SKM-1 (cell line): ENCODE results near the gene APLP2.
A peak's percentile ranks its signal among the peaks of the same experiment; 100 is the strongest.
"Not testable (repeated sequence)": the region's sequence is repeated elsewhere in the genome, so short reads cannot be mapped to it uniquely, and the experiment has no call there.

Source experiments
- DNase-seq: peaks from one replicate; lab custom pipeline; 2025; ENCODE audit not compliant: unreplicated experiment; lab: John Stamatoyannopoulos, UW

APLP2 gene

DNA sequence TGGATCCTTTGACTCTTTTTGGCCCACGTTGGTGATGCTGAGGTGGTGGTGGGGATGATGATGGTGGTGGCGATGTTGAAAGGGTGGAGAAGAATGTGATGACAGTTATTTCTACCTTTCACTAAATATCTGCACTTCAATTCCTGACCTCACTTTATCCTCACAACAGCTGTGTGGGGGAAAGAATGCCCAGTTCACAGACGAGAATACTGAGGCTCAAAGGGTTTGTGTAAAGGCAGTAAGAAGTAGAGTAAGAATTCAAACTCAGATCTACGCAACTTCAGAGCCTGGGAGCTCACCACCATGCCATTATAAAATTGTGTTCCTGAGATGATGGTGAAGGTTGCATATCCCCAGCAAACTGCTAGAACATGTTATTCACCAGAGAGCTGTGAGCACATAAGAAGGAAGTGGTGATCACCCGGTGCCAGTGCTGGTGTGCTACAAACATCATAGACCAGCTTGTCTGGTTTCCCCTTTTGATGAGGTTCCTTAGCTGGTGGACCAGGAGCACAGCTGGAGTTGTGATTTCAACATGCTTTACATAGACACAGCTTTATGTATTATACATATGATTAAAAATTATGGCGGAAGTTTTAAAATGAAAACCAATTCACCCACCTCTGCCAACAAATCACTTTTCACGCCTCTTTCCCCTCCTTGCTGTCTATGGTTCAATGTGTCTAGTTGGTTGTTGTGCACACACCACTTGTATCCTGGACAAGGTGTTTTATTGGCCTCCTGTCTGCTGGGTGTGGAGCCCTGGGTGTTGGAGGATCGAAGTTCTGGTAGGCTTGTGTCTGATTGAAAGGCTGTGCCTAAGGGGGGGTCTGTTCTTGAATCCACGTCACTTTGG, 96.1 kb downstream of the APLP2 start:
- peak; percentile 67 for DNase-seq

DNA sequence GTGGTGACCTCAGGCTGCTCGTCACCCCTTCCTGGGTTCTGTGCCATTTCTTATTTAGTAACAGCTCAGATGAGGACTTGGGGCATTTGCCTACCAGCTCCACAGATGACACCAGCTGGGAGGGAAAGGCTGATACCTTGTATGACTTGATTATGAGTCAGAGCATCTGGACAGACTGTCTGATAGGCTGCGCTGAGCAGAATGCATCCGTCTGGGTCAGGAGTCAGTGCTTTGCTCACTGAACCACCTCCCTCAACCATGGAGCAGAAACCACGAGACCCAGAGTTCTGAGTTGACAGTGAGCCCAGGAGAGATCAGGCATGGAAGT, 96.7 kb downstream of the APLP2 start:
- no peak for DNase-seq

DNA sequence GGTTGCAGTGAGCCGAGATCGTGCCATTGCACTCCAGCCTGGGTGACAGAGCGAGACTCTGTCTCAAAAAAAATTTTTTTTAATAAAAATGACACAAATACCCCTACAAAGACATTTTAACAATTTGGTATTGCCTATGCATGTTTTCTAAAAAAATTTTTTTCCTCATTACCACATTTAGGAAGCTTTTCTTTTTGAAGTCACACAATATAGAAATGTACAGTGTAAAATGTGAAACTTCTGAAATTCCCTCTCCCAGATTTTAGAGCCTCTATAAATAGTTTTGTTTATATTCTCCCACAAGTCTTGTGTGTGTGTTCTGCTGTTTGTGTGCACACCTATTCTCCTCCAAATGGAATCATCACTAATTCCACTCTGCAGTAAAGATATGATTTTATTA, 97.5 kb downstream of the APLP2 start:
- no peak for DNase-seq

DNA sequence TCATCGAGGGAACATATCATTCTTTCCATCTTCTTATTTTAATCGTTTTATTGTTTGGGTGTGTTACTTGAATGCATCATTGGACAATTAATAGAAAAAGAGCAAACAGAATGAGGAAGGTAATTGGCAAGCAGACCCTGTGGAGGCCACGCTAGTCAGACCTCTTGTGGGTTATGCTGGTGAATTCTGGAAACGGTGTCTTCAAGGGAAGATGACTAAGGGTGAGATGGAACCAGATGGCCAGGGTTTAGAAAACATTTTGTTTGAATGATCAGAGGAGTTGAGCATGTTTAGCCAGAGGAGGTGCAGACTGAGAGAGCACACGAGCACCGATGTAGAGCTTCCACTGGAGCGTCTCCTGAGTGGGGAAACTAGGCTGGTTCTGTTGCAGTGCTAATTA, 98.4 kb downstream of the APLP2 start:
- no peak for DNase-seq

DNA sequence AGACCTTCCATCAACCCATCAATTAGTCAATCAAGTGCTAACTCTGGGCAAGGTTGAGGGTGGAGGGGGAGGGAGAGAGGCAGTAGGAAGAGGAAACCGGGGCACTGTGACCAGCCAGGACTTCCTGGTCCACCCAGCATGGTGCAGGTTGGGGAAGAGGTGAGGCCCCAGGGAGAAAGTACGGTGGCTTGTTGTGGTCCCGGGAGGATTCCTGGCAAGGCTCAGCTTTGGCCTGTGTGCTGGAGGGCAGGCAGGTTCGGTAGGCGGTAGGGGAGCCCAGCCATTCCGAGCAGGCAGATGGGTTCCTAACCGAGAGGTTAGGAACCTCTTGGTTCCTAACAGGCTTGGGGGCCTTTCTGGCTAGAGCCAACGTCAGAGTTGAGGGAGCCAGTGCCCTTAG, 100.7 kb downstream of the APLP2 start:
- DNase-seq, result no peak

DNA sequence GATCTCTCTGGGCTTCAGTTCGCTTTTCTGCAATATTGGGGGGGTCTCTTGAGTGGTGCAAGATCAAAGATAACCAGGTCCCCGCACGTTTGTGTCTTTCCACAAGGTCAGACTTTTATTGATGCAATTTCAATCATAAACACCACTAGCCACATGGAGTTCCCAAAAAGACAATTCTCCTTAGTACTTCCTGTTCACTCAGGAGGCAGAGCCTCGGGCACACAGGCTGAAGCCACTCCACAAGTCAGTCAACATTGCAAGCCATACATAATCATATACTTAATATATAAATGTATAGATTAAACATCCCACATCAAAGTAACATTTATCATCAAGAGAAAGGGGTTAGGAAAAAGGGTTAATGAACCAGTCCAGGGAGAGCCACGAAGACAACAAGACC, 101.8 kb downstream of the APLP2 start:
- no peak for DNase-seq

DNA sequence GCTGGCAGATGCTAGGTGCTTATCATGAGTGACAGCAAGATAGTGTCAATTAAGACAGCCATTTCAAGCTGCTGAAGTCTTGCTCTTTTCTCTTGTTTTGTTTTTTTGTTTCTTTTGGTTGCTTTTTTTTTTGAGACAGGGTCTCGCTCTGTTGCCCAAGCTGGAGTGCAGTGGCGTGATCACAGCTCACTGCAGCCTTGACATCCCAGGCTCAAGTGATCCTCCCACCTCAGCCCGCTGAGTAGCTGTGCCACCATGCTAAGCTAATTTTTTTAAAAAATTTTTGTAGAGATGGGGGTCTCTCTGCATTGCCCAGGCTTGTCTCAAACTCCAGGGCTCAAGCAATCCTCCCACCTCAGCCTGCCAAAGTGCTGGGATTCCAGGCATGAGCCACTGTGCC, 102.3 kb downstream of the APLP2 start:
- DNase-seq, result not testable (repeated sequence)

DNA sequence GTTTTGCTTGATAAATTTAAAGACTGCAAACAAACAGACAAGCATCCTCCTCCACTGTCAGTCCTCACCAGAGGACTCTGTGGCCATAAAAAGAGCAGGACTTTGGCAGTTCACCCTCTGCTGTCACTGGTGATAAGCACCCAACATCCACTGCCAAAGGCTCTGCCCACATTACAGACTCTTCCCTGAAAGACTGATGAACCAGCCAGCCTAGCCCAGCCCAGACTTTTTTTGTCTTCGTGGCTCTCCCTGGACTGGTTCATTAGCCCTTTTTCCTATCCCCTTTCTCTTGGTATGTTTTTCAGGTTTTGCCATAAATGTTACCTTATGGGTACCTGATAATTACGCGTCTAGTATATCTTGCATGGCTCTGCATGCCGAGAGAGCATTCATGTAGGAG, 104.9 kb downstream of the APLP2 start:
- no peak for DNase-seq

DNA sequence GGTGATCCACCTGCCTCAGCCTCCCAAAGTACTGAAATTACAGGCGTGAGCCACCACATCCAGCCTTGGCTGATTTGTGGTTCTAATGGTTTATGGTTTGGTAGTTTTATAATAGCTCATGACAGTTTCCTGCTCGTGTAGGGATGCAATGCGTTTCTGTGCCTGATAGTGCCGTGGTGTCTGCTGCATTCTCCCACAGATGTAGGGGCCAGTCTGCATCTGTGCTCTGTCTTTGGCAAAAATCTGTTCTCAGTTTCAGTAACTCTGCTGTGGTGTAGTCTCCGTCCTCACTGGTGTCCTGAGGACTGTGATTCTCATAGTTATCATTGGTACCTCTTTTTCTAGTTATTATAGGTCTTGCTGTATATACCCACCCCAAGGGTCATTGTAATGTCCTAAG, 106.2 kb downstream of the APLP2 start:
- no peak for DNase-seq

DNA sequence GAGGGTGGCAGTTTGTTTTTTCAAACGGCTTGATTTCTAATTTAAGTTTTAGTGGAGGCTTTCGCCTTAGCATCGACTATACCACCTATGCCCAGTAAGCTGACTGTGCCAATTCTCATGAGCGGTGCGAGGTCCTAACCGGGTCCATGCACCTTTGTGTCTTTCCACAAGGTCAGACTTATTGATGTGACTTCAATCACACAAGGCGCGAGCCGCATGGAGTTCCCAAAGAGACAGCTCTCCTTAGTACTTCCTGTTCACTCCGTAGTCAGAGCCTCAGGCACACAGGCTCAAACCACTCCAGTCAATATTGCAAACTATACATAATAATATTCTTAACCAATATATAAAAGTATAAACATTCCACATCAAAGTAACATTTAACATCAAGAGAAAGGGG, 108.1 kb downstream of the APLP2 start:
- DNase-seq, result no peak

DNA sequence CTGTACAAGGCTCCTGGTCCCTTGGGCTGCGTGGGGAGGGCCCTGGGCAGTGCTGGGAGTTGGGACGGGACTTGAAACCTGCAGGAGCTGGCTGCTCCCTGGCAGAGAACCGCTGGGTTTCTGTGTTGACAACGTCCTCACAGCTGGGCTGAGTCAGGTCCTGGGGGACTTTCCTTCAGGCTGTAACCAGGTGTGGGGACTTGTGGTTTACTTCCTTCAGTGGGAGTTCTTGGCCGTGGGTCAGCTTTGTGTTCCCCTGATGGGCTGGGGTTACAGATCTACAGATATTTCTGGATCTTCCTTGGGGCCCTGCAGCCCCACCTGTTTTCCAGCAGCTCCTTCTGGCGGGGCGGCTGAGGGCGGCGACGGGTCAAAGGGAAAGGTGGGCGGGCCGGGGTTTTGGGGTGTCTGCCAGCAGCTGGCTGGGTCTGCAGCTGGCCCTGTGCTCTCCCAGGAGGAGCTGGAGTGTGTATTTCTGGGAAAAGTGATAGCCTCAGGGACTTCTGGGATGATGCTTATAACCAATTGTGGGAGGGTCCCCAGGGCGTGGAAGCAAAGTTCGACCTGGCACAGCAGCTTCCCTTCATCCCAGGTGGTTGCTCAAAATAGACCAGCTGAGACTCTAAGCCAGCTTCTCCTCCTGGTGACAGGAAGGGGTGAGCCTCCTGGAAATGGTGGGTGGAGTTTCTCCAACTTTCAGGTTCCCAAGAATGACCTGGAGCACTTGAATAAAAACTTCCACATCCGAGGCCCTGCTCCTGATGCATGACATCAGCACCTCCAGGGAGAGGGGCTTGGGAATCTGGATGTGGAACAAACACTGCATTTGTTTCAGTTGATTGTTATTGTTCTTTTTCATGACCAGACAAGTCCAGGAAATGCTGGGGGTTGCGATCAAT, 109.0 kb downstream of the APLP2 start:
- no peak for DNase-seq

DNA sequence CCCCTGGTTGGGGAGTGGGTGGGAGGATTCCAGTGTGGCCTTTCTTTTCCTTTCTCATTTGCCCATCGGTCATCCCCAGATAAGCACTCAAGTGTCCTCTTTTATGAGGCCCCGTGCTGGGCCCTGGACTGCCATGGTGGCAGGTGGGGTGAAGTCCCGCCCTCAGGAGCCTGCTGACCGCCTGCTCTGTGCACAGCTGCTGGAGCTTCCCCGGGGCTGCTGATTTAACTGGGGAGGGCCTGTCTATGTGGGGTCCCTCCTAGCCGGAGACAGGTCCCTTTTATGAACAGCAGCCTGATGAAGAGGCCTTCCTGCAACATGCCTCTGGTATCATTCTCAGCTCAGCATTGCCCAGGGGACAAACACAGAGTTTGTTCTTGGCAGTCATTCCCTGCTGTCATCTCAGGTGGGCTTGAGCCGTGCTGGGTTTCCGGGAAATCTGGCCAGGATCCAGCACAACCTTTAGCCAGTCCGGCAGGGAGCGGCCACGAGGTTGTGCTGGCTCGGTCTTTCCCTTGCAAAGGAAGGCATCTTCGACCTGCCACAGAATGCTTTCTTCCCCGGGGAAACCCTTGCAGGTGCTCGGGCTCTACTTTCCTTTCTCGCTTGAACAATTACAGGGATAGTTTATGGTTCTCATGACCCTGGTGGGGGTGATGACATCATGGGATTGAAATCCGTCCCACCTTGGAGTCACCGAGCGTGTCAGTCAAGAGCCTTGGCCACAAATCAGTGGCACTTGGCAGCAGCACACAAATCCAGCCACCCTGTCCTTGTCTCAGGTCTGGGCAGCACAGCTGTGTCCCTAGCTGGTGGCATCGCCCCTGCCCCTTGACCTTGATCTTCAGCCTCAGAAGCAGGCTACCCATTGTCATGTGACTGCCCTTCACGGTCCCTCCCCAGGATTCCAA, 110.0 kb downstream of the APLP2 start:
- no peak for DNase-seq

DNA sequence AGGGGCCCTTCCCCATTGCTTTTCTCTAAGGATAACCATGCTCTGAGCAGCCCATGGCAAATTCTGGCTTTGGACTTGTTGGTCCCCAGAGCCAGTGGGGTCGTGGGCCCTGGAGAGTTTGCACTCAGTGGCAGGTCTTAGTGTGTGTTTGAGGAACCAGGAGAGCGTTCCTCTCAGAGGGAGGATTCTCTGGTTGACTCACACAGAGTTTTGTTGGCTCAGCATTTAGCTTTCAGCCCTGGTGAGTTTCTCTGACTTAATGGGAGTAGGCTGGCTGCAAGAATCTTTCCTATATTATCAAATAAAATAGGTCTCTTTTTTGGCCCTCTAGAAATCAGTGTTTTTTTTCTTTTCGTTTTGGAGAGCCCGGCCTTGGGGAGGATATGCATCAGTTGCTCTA, 110.8 kb downstream of the APLP2 start:
- no peak for DNase-seq

DNA sequence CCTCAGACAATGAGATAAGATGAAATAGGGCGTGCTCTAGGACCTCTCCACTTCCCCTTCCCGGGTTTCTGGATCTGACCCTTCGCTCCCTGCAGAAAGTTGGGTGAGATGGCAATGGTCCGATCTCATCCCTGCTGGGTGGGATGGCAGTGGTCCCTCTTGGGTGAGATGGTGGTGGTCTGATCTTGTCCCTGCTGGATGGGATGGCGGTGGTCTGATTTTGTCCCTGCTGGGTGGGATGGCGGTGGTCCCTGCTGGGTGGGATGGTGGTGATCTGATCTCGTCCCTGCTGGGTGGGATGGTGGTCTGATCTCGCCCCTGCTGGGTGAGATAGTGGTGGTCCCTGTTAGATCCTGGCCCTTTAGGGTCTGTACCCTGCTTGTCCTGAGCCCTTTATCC, 111.2 kb downstream of the APLP2 start:
- no peak for DNase-seq

DNA sequence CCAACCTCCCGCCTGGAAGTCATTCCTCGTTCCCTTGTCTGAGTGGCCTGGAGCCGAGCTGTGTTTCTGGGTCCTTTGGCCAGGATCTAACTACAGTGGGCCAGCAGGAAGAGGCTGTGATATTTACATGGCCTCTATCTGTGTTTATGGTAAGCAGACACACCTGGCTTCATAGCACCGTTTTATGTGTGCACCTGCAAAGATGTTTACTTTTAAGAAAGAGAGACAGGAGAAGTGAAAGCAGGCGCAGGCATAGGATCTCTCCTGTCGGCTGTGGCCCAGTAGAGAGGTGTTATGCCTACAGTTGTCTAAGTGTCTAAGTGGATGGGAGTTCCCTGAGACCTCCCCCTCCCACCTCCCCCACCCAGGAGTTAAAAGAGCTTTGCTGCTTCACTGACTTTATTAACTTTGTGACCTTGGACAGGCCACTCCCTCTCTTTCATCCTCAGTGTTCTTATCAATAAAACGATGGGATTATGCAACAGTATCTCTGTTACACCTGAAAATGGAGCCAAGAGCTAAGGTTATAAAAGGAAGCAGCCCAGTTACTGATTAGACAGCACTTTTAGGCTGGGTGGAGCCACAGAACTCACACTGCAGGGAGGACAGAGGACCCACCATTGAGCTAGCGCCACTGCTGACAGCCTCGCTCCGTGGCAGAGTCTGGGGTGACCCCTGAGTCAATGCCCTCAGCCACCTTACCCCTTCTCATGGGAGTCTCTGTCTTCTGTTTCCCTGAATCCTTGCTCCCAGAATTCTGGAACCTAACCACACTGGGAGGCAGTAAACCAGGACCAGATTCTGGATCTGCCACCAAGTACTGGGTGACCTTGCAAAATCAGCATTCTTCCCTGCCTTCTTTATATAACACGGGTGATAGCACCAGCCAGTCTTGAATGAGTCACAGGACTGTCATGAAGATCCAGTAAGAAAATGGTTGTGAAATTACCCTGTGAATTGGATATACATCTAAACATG, 111.9 kb downstream of the APLP2 start:
- DNase-seq, result no peak

DNA sequence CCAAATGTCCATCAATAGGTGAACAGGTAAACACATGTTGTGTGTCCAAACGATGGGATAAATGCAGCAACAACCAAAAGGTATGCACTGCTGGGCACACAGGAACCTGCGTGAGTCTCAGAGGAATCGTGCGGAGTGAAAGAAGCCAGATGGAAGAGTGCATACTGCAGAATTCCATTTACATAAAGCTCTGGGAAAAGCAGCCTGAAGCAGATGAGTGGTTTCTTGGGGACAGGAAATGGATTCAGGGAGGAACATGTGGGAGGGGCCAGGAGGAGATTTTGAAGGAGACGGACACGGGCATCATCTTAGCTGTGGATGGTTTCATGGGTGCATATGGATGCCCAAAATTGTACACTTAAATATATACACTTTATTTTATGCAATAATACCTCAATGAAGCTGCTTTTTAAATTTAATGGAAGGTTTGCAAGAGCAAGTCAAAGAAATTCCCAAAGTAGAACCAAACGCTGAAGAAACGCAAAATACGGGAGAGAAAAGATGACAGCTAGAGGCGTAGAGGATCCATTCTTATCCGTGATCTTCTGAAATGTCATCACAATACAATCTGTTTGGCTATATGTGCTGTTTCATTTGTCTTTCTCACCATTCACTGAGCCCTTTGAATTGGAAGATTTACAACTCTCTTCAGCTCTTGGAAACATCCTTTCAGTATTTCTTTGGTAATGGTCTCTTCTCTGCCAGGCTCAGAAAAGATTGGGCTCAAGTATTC, 114.3 kb downstream of the APLP2 start:
- no peak for DNase-seq

DNA sequence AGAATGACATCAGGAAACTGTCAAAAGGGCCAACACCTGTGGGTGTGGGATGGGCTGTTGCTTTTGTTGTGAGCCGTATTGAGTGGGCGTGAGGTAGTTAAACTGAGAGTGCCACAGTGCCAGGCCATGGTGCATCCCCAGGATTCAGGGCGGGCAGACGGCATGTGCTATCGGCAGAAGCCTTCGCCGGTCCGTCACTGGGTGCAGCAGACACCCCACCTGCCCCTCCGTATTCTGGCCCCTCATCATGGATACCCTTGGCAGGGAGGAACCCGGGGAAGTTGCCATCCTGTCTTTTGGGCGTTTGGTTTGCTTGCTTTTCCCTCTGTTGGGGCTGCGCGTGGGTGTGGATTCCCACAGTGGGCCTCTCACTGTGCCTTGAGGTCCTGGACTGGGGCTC, 117.4 kb downstream of the APLP2 start:
- no peak for DNase-seq

DNA sequence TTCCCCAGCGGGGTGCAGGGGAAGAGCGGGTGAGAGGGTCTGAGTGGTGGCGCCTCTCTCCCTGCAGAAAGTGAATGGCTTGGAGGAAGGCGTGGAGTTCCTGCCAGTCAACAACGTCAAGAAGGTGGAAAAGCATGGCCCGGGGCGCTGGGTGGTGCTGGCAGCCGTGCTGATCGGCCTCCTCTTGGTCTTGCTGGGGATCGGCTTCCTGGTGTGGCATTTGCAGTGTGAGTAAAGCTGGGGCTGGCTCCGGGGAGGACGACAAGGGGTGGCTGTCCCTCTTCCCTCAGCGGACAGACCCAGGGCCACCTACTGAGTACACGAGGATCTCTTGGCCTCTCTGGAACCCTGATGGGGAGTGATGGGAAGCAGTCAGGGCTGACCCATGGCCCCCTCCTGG, 118.4 kb downstream of the APLP2 start:
- no peak for DNase-seq

DNA sequence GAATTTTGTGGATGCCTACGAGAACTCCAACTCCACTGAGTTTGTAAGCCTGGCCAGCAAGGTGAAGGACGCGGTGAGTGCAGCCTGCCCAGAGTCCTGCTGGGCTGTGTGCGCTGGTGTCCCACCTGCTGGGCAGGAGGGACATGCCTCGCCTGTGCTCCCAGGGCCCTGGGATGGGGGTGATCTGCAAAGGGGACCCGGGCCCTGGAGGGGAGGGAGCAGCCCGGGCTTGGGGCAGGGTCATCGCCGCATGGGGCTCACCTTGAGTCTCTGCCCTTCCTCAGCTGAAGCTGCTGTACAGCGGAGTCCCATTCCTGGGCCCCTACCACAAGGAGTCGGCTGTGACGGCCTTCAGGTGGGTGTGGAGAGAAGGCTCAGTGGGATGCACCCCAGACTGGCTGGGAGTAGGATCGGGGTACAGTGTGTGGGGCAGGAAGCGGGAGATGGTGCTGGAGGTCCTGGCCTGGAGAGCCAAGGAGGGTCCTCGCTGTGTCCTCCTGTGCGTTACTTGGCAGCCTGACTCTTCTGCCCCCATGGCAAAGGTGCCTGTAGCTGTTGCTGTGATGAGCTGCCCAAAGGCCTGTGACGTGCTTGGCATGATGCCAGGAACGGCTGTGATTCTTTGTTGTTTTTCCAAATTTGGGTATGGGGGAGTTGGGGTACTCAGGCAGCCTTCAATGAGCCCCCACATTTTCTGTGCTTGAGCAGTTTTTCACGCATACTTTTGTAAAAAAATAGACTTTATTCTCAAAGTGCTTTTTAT, 119.1 kb downstream of the APLP2 start:
- no peak for DNase-seq
